Smooth muscle cell (in vitro differentiated cells): ENCODE measurements around the gene HSPB2. TPM values are rescaled to one million over a fixed set of nuclear protein-coding genes. Genes with fewer than 3 reads are reported as not detected.

Experiments used
- DNase-seq: peaks from one replicate; lab custom pipeline; 2025; ENCODE audit not compliant: unreplicated experiment; lab: John Stamatoyannopoulos, UW
- H2AFZ ChIP-seq: fragments of 200-600 bp; sonication (generic); 2 replicates; pipeline ENCODE4 v1.6.0; 2016; ENCODE audit warnings: antibody characterized with exemption, low read depth, mild to moderate bottlenecking
- H3F3A ChIP-seq: fragments of 200-600 bp; sonication (generic); 2 replicates; pipeline ENCODE4 v1.6.0; 2017; ENCODE audit warnings: antibody characterized with exemption, low read depth
- H3K27ac ChIP-seq: fragments of 200-600 bp; sonication (generic); 2 replicates; pipeline ENCODE4 v1.5.1; 2016; ENCODE audit warnings: low read depth, mild to moderate bottlenecking
- H3K27me3 ChIP-seq: fragments of 200-600 bp; sonication (generic); 2 replicates; pipeline ENCODE4 v1.6.1; 2016; ENCODE audit warnings: low read depth, mild to moderate bottlenecking
- H3K36me3 ChIP-seq: fragments of 200-600 bp; sonication (generic); 2 replicates; pipeline ENCODE4 v1.5.1; 2016; ENCODE audit warnings: low read depth
- H3K4me1 ChIP-seq: fragments of 200-600 bp; sonication (generic); 2 replicates; pipeline ENCODE4 v1.5.1; 2016; ENCODE audit warnings: low read depth
- H3K4me2 ChIP-seq: fragments of 200-600 bp; sonication (generic); 2 replicates; pipeline ENCODE4 v1.6.0; 2016; ENCODE audit warnings: mild to moderate bottlenecking
- H3K4me3 ChIP-seq: fragments of 200-600 bp; sonication (generic); 2 replicates; pipeline ENCODE4 v1.5.1; 2016; ENCODE audit warnings: mild to moderate bottlenecking
- H3K79me2 ChIP-seq: fragments of 200-600 bp; sonication (generic); 2 replicates; pipeline ENCODE4 v1.6.0; 2016; ENCODE audit warnings: low read depth, mild to moderate bottlenecking
- H3K9ac ChIP-seq: fragments of 200-600 bp; sonication (generic); 2 replicates; pipeline ENCODE4 v1.6.0; 2016; ENCODE audit warnings: low read depth
- H3K9me3 ChIP-seq: fragments of 200-600 bp; sonication (generic); replicated peaks from 2 replicates; pipeline ENCODE4 v1.5.1; 2016; ENCODE audit warnings: low read depth
- H4K20me1 ChIP-seq: fragments of 200-600 bp; sonication (generic); 2 replicates; pipeline ENCODE4 v1.6.0; 2016; ENCODE audit warnings: low read depth
- WGBS: methylation state at CpG from one replicate; pipeline ENCODE4 v1.1.7; 2016; ENCODE audit warnings: low lambda C conversion rate; 5-methylcytosine and 5-hydroxymethylcytosine counted together
- polyA plus RNA-seq: library from polyadenylated mRNA; unstranded; fragments of >200 nt; fragmentation: Nextera tagmentation; extraction: Ambion mirVana; gene quantifications from 2 replicates; pipeline ENCODE4 v1.2.1, GENCODE V29; 2016
- total RNA-seq: library from RNA; depleted of rRNA; stranded (reverse); fragments of >200 nt; gene quantifications from 2 replicates; pipeline ENCODE4 v1.2.3, GENCODE V29; 2014
- TF ChIP-seq, protein P1 (sequence below): fragments of 200-600 bp; sonication (generic); IDR thresholded peaks from 2 replicates; pipeline ENCODE4 v1.5.1; 2017; ENCODE audit warnings: borderline replicate concordance, mild to moderate bottlenecking, antibody characterized with exemption; ENCODE audit not compliant: insufficient read depth, poor library complexity, severe bottlenecking

Gene HSPB2
- total and polyA plus RNA-seq, 2 experiments from 2014 or later: 0.18 TPM; not detected in 1

DNA sequence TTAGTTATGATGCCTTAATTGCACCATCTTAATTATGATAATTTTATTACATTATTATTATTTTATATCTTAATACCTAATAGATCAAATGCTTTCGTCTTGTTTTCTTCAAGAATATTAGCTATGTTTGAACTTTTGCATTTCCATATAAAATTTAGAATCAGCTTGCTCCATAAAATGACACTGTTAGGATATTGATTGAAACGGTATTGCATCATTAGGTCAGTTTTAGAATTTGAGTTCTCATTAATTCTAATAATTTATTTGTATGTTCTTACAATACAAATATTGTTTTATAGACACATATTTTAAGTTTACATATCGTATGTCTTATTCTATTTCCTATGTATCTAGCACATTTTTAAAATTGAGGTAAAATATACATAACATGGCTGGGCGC is 26.5 kb upstream of the HSPB2 start:
- Histone ChIP-seq H3K4me3 (no peak overlapping the region), H3K36me3 (no peaks in the 10 kb centered on the region), H4K20me1 (no peaks in the 10 kb centered on the region), H2AFZ (no peak overlapping the region), H3K79me2 (no peaks in the 10 kb centered on the region), H3K9ac (no peak overlapping the region), H3K27me3 (no peaks in the 10 kb centered on the region), H3K9me3 (no peaks in the 10 kb centered on the region), H3K4me2 (no peak overlapping the region), H3K4me1 (no peaks in the 10 kb centered on the region), H3K27ac (no peak overlapping the region), H3F3A (no peaks in the 10 kb centered on the region)
- TF ChIP-seq, protein P1, sequence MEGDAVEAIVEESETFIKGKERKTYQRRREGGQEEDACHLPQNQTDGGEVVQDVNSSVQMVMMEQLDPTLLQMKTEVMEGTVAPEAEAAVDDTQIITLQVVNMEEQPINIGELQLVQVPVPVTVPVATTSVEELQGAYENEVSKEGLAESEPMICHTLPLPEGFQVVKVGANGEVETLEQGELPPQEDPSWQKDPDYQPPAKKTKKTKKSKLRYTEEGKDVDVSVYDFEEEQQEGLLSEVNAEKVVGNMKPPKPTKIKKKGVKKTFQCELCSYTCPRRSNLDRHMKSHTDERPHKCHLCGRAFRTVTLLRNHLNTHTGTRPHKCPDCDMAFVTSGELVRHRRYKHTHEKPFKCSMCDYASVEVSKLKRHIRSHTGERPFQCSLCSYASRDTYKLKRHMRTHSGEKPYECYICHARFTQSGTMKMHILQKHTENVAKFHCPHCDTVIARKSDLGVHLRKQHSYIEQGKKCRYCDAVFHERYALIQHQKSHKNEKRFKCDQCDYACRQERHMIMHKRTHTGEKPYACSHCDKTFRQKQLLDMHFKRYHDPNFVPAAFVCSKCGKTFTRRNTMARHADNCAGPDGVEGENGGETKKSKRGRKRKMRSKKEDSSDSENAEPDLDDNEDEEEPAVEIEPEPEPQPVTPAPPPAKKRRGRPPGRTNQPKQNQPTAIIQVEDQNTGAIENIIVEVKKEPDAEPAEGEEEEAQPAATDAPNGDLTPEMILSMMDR: no peak
- DNase-seq: no peak
- 95% methylated on average over 4 of the region's 4 CpGs for whole genome bisulfite sequencing

- Histone ChIP-seq H3F3A (no peaks in the 10 kb centered on the region), H2AFZ (no peak overlapping the region), H3K9ac (no peak overlapping the region), H3K27ac (no peak overlapping the region), H3K4me2 (no peak overlapping the region), H3K9me3 (no peaks in the 10 kb centered on the region), H3K79me2 (no peaks in the 10 kb centered on the region), H3K27me3 (no peaks in the 10 kb centered on the region), H3K4me3 (no peak overlapping the region), H4K20me1 (no peaks in the 10 kb centered on the region), H3K4me1 (no peaks in the 10 kb centered on the region), H3K36me3 (no peaks in the 10 kb centered on the region)
- TF ChIP-seq, protein P1: no peak
- WGBS: 85% methylated on average over 2 of the region's 2 CpGs
- DNase-seq: no peak
Measured at GRCh38 chr11:111886844-111887243, 25.7 kb upstream of the HSPB2 start.

DNA sequence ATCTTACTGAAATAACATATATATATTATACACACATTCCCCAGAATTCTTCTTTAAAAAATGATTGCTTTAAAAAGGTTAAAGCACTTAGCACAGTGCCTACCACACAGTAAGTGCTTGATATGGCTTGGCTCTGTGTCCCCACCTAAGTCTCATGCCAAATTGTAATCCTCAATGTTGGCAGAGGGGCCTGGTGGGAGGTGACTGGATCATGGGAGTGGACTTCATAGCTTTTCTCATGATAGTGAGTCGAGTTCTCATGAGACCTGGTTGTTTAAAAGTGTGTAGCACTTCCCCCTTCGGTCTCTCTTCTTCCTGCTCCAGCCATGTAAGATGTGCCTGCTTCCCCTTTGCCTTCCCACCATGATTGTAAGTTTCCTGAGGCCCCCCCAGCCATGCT is 7.1 kb upstream of the HSPB2 start:
- Histone ChIP-seq H3K4me2 (no peak overlapping the region), H3K9me3 (no peaks in the 10 kb centered on the region), H3K4me1 (no peaks in the 10 kb centered on the region), H3K79me2 (no peaks in the 10 kb centered on the region), H3K27ac (no peak overlapping the region), H3K36me3 (no peaks in the 10 kb centered on the region), H3K4me3 (no peak overlapping the region), H3K27me3 (no peaks in the 10 kb centered on the region), H3K9ac (no peak overlapping the region), H2AFZ (no peak overlapping the region), H4K20me1 (no peaks in the 10 kb centered on the region), H3F3A (no peaks in the 10 kb centered on the region)
- DNase-seq: no peak
- WGBS: 79% methylated on average over 2 of the region's 2 CpGs
- TF ChIP-seq, protein P1: no peak

- TF ChIP-seq, protein P1: no peak
- WGBS: 96% methylated on average over 1 of the region's 1 CpG
- Histone ChIP-seq H3F3A (no peaks in the 10 kb centered on the region), H2AFZ (no peak overlapping the region), H3K9me3 (no peaks in the 10 kb centered on the region), H3K4me1 (no peaks in the 10 kb centered on the region), H3K27ac (no peak overlapping the region), H3K9ac (no peak overlapping the region), H4K20me1 (no peaks in the 10 kb centered on the region), H3K4me2 (no peak overlapping the region), H3K36me3 (no peaks in the 10 kb centered on the region), H3K27me3 (no peaks in the 10 kb centered on the region), H3K79me2 (no peaks in the 10 kb centered on the region), H3K4me3 (no peak overlapping the region)
- no peak for DNase-seq
Measured at GRCh38 chr11:111906680-111907079, 5.9 kb upstream of the HSPB2 start.
